ENCODE results near the gene ARHGEF1.

Gene ARHGEF1

GRCh38 chr19:41859213-41859617, 23.8 kb upstream of the ARHGEF1 start:
- CTCF ChIA-PET, result interaction anchor here (1.2 to 3.9 kb wide), 8 partner anchors 10 to 190 kb away, joined by 3 to 37 read pairs (median 6); partner anchors contain the start of gene RABAC1
- H3K9me3 Mint-ChIP-seq, result no peaks in the 10 kb centered on the region

DNA sequence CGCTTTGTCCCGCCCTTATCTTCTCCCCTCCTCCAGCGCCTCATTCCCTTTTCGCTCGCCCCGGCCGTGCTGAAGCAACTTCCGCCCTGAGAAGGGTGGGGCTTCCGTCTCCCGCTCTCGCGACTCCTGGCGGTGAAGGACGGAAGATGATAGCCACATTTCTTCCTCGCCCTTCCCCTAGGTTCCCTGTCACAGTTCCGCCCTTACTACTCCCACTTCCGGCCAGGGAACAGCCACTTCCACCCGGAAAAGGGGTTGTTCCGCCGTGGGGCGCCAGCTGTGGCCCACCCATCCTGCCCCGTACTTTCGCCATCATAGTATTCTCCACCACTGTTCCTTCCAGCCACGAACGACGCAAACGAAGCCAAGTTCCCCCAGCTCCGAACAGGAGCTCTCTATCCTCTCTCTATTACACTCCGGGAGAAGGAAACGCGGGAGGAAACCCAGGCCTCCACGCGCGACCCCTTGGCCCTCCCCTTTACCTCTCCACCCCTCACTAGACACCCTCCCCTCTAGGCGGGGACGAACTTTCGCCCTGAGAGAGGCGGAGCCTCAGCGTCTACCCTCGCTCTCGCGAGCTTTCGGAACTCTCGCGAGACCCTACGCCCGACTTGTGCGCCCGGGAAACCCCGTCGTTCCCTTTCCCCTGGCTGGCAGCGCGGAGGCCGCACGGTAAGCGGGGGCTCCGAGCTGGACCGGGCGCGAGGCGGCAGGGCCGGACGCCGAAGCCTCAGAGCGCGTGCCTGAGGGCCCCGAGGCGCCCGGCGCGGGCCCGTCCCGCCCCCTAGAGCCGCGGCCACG, 23.2 kb upstream of the ARHGEF1 start, which contains the start of gene RPS19:
RPS19 (plus strand) TSS at position 638 of the 801 bp plus-strand sequence. CDS start 520 bp downstream, outside the sequence.
- Mint-ChIP-seq H3K27ac (peak within 1 kb of the TSS; percentile 92), H3K4me3 (peak within 1 kb of the TSS; percentile 82), H3K4me1 (peaks cover 46% of the 10 kb centered on the region), H3K27me3 (peaks cover 4% of the 10 kb centered on the region), H3K36me3 (peaks cover 40% of the 10 kb centered on the region), H3K9me3 (no peaks in the 10 kb centered on the region)
- peak; percentile 98 for DNase-seq
- CTCF ChIA-PET, result interaction anchor here (0.8 to 3.9 kb wide), 9 partner anchors 11 to 190 kb away, joined by 3 to 37 read pairs (median 5); partner anchors contain the start of gene RABAC1

More at GRCh38 chr19:41859213-41859617, 23.8 kb upstream of the ARHGEF1 start:
- Mint-ChIP-seq H3K27ac (peak overlapping the region; percentile 92), H3K36me3 (peaks cover 34% of the 10 kb centered on the region), H3K4me3 (peak overlapping the region; percentile 82), H3K4me1 (peaks cover 39% of the 10 kb centered on the region), H3K27me3 (peaks cover 10% of the 10 kb centered on the region)
- no peak for DNase-seq

GRCh38 chr19:41860419-41861115, 22.4 kb upstream of the ARHGEF1 start:
- H3K4me1 Mint-ChIP-seq, result peaks cover 50% of the 10 kb centered on the region
- peak overlapping the region; percentile 88 for H3K27ac Mint-ChIP-seq
- CTCF ChIA-PET, result interaction anchor here (0.8 to 3.9 kb wide), 8 partner anchors 11 to 189 kb away, joined by 3 to 37 read pairs (median 4); partner anchors contain the start of gene RABAC1
- no peaks in the 10 kb centered on the region for H3K9me3 Mint-ChIP-seq
- peaks cover 43% of the 10 kb centered on the region for H3K36me3 Mint-ChIP-seq
- no peaks in the 10 kb centered on the region for H3K27me3 Mint-ChIP-seq
- peak overlapping the region; percentile 82 for H3K4me3 Mint-ChIP-seq
- DNase-seq, result peak; percentile 47

DNA sequence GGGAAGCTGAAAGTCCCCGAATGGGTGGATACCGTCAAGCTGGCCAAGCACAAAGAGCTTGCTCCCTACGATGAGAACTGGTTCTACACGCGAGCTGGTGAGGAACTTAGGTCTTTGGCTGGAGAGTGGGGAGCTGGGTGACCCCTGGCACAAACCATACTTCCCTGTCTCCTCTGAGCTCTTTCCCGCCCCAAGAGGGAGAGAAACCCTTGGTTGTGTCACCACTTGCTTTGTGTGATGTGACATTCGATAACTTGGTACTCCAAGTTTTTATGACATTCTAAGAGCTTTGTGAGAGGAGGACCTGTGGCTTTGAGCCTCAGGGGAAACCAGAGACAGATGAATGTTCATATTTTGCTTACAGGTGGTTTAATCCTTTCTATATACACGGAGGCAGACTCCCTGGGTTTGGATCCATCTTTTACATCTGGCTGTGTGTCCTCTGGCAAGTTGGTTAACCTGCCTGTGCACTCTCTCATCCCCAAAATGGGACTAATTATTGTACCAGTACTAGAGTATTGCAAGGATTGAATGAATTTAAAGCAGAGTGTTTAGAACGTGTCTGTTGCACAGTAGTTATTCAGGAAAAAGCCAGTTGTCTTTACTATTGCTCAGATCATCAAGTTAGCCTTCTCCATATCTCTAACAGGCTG, 21.7 kb upstream of the ARHGEF1 start:
- H3K27ac Mint-ChIP-seq, result peak overlapping the region; percentile 88
- H3K9me3 Mint-ChIP-seq, result no peaks in the 10 kb centered on the region
- no peak for DNase-seq
- CTCF ChIA-PET, result interaction anchor here (1.0 to 3.9 kb wide), 3 partner anchors 11 to 97 kb away, joined by 3 to 37 read pairs (median 19); partner anchors contain the start of gene RABAC1
- H3K27me3 Mint-ChIP-seq, result no peaks in the 10 kb centered on the region
- H3K4me3 Mint-ChIP-seq, result peak overlapping the region; percentile 82
- H3K4me1 Mint-ChIP-seq, result peaks cover 54% of the 10 kb centered on the region
- peaks cover 46% of the 10 kb centered on the region for H3K36me3 Mint-ChIP-seq

GRCh38 chr19:41861846-41862245, 21.1 kb upstream of the ARHGEF1 start:
- Mint-ChIP-seq H3K27ac (peak overlapping the region; percentile 88), H3K36me3 (peaks cover 48% of the 10 kb centered on the region), H3K9me3 (no peaks in the 10 kb centered on the region), H3K4me3 (peak overlapping the region; percentile 82), H3K27me3 (no peaks in the 10 kb centered on the region), H3K4me1 (peaks cover 58% of the 10 kb centered on the region)
- no peak for DNase-seq
- CTCF ChIA-PET, result interaction anchor here (3.0 kb wide), 1 partner anchor 11 kb away, joined by 18 read pairs; no protein-coding TSS in a partner anchor

DNA sequence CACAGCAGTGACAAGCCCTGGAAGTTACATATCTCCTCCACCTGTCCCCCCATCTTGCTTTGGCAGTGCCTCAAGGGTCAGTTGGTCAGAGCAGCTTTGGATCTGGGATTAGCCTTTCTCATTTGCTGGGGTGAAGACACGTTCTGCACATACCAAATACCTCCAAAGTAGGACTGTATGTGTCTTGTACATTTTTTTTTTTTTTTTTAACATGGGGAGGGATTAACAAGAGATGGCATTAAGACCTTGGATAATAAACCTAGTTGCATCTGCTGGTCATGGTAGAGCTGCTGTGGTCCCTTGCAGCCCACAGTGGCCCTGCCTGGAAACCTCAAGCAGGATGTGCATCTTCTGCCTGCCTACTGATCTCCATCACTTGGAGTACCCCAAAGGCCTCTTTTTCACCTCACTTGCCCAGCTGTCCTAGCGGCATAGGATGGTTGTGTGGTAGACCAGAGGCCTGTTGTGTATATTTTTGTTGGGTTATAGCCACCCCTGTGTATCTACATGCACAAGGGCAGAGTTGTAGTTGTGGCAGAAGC, 20.5 kb upstream of the ARHGEF1 start:
- Mint-ChIP-seq H3K4me1 (peaks cover 60% of the 10 kb centered on the region), H3K27ac (peak overlapping the region; percentile 56), H3K9me3 (no peaks in the 10 kb centered on the region), H3K36me3 (peaks cover 48% of the 10 kb centered on the region), H3K27me3 (no peaks in the 10 kb centered on the region), H3K4me3 (peak overlapping the region; percentile 82)
- DNase-seq, result no peak
- CTCF ChIA-PET, result interaction anchor here (3.0 kb wide), 1 partner anchor 10 kb away, joined by 18 read pairs; no protein-coding TSS in a partner anchor

GRCh38 chr19:41863209-41863931, 19.6 kb upstream of the ARHGEF1 start:
- peak overlapping the region; percentile 14 for H3K4me3 Mint-ChIP-seq
- no peaks in the 10 kb centered on the region for H3K27me3 Mint-ChIP-seq
- DNase-seq, result no peak
- H3K27ac Mint-ChIP-seq, result peak overlapping the region; percentile 56
- peaks cover 69% of the 10 kb centered on the region for H3K4me1 Mint-ChIP-seq
- CTCF ChIA-PET, result interaction anchor here (1.1 to 3.0 kb wide), 2 partner anchors 9 to 71 kb away, joined by 3 to 18 read pairs; no protein-coding TSS in a partner anchor
- H3K9me3 Mint-ChIP-seq, result no peaks in the 10 kb centered on the region
- peaks cover 56% of the 10 kb centered on the region for H3K36me3 Mint-ChIP-seq

DNA sequence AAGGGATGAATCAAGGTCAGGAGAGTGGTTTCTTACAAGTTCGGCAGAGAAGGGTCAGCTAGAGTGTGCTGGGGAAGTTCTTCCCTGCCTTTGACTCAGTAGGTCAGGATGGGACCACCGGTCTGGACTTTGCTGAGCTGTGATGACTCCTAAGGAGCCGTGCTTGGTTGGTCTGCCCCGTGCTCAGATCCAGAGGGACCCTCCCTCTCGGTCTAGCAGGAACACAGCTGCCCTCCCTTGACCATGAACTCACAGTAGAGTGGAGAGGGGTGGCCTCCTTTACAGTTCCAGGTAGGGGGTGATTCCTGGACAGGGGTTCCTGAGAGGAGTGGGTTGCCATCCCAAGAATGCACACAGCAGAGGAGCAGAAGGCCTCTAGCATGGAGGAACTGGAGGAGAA, 18.6 kb upstream of the ARHGEF1 start:
- no peaks in the 10 kb centered on the region for H3K9me3 Mint-ChIP-seq
- no peak for DNase-seq
- H3K36me3 Mint-ChIP-seq, result peaks cover 63% of the 10 kb centered on the region
- CTCF ChIA-PET, result interaction anchor here (1.1 to 3.0 kb wide), 4 partner anchors 8 to 87 kb away, joined by 3 to 18 read pairs (median 4); no protein-coding TSS in a partner anchor
- no peak overlapping the region for H3K4me3 Mint-ChIP-seq
- no peaks in the 10 kb centered on the region for H3K27me3 Mint-ChIP-seq
- H3K27ac Mint-ChIP-seq, result peak overlapping the region; percentile 71
- H3K4me1 Mint-ChIP-seq, result peaks cover 73% of the 10 kb centered on the region

DNA sequence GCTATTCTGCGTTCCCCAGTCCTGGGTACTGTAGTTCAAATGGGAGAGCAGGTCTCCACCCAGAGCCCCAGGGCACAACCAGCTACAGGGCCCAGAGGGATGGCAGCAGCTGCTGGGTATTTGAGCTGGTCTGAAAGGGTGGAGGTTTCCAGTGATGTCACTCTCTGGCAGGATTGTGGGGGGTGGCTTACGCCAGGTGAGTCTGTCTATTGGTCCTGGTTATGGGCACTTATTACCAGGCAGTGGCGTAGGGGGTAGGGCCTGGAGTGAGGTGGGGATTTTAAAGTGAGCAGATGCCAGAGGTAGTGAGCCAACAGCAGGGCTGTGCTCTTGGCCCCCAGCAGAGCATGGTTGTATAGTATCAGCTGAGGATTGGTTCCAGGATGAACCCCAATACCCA, 16.7 kb upstream of the ARHGEF1 start:
- H3K27me3 Mint-ChIP-seq, result no peaks in the 10 kb centered on the region
- no peak for DNase-seq
- CTCF ChIA-PET, result no interaction called here
- peak overlapping the region; percentile 70 for H3K27ac Mint-ChIP-seq
- peaks cover 71% of the 10 kb centered on the region for H3K36me3 Mint-ChIP-seq
- peaks cover 85% of the 10 kb centered on the region for H3K4me1 Mint-ChIP-seq
- H3K4me3 Mint-ChIP-seq, result no peak overlapping the region
- no peaks in the 10 kb centered on the region for H3K9me3 Mint-ChIP-seq

GRCh38 chr19:41868120-41868988, 14.6 kb upstream of the ARHGEF1 start:
- Mint-ChIP-seq H3K27me3 (no peaks in the 10 kb centered on the region), H3K36me3 (peaks cover 65% of the 10 kb centered on the region), H3K4me3 (peak overlapping the region; percentile 2), H3K9me3 (no peaks in the 10 kb centered on the region), H3K4me1 (peaks cover 85% of the 10 kb centered on the region), H3K27ac (peak overlapping the region; percentile 89)
- DNase-seq, result no peak
- CTCF ChIA-PET, result interaction anchor here (0.8 to 1.4 kb wide), 2 partner anchors 18 to 83 kb away, joined by 3 to 4 read pairs; no protein-coding TSS in a partner anchor

- Mint-ChIP-seq H3K27ac (peak overlapping the region; percentile 89), H3K4me1 (peaks cover 87% of the 10 kb centered on the region), H3K36me3 (peaks cover 62% of the 10 kb centered on the region), H3K4me3 (no peak overlapping the region), H3K27me3 (no peaks in the 10 kb centered on the region), H3K9me3 (no peaks in the 10 kb centered on the region)
- CTCF ChIA-PET, result interaction anchor here (0.8 to 2.2 kb wide), 2 partner anchors 19 to 83 kb away, joined by 4 read pairs; no protein-coding TSS in a partner anchor
- DNase-seq, result no peak
These were observed 14.0 kb upstream of the ARHGEF1 start for GRCh38 chr19:41868989-41869300.

DNA sequence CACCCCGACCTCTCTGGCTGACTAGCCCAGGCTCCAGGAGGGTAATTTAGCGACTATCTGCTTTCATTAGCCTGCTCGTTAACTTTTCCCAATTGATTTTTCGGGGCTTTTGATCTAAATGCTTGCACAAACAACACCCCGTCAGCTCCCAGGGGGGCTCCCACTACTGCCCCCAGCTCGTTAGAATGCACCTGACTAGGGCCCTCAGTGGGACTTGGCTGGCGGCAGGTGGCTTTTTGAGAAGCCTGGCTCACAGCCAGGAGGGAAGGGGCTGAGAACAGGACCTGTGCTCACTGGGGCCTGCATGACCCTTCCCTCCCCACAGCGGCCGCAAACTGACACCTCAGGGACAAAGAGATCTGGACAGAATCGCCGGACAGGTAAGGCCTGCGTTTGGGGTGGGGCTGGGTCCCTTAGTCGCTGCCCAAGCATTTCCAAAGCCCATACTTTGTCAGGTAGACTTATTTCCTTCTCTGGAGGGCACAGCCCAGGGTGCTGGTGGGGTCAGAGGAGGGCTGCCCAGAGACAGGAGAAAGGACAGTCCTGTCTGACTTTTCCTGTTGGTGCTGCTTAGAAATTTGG, 13.5 kb upstream of the ARHGEF1 start:
- no peak for DNase-seq
- Mint-ChIP-seq H3K27me3 (no peaks in the 10 kb centered on the region), H3K27ac (peak overlapping the region; percentile 99), H3K9me3 (no peaks in the 10 kb centered on the region), H3K4me1 (peaks cover 87% of the 10 kb centered on the region), H3K36me3 (peaks cover 57% of the 10 kb centered on the region), H3K4me3 (no peak overlapping the region)
- CTCF ChIA-PET, result interaction anchor here (0.8 to 4.4 kb wide), 3 partner anchors 10 to 82 kb away, joined by 4 to 37 read pairs (median 4); partner anchors contain the start of gene RPS19

Measured in activated naive CD4-positive, alpha-beta T cell treated with anti-CD3 and anti-CD28 coated beads, Interleukin-2, amount 10 ng/mL, durations not matched to agents 7 days and 5 days (primary cell).